NCI-H748 (cell line): Measurements from ENCODE around the gene ZNF823.
"Not testable (repeated sequence)": the region's sequence is repeated elsewhere in the genome, so short reads cannot be mapped to it uniquely, and the experiment has no call there.

Experiments used
- DNase-seq: peaks from one replicate; lab custom pipeline; 2025; ENCODE audit not compliant: unreplicated experiment; lab: John Stamatoyannopoulos, UW

The ZNF823 gene

GRCh38 chr19:11684987-11685675 is 53.6 kb downstream of the ZNF823 start:
- DNase-seq: no peak

- no peak for DNase-seq
Observed at GRCh38 chr19:11680689-11681302, 58.0 kb downstream of the ZNF823 start.

- DNase-seq: no peak
Observed at GRCh38 chr19:11678504-11678903, 60.2 kb downstream of the ZNF823 start.

- DNase-seq: not testable (repeated sequence)
Observed at GRCh38 chr19:11676661-11677600, 61.8 kb downstream of the ZNF823 start.

GRCh38 chr19:11675569-11675968 is 63.2 kb downstream of the ZNF823 start:
- DNase-seq: no peak

GRCh38 chr19:11674067-11674492 is 64.7 kb downstream of the ZNF823 start:
- DNase-seq: peak; percentile 35

- peak; percentile 86 for DNase-seq
Observed at GRCh38 chr19:11673608-11674041, 65.1 kb downstream of the ZNF823 start.
